Eye (tissue), 1 donor: ENCODE measurements around the gene PRKCI.
"Not testable (repeated sequence)": the region's sequence is repeated elsewhere in the genome, so short reads cannot be mapped to it uniquely, and the experiment has no call there.

Experiments
- DNase-seq: peaks from one replicate; pipeline ENCODE4 v3.0.0-alpha.2; 2015

PRKCI gene

GRCh38 chr3:170221924-170222646, at the start of gene PRKCI:
Gene PRKCI (plus strand): TSS chr3:170222424. CDS start chr3:170222670, 246 bp downstream.
- peak; percentile 99 for DNase-seq

GRCh38 chr3:170178651-170179050, 43.6 kb upstream of the PRKCI start:
- DNase-seq: no peak

- DNase-seq: no peak
Measured at GRCh38 chr3:170179432-170179831, 42.8 kb upstream of the PRKCI start.

- DNase-seq: no peak
Measured at GRCh38 chr3:170180079-170180907, 41.9 kb upstream of the PRKCI start.

GRCh38 chr3:170180908-170181885, 41.0 kb upstream of the PRKCI start, which contains the start of gene PHC3:
Gene PHC3 (minus strand): TSS chr3:170181733. CDS start chr3:170181715, 18 bp downstream.
- peak; percentile 98 for DNase-seq

GRCh38 chr3:170189398-170190256, 32.6 kb upstream of the PRKCI start:
- no peak for DNase-seq

GRCh38 chr3:170195759-170196158, 26.5 kb upstream of the PRKCI start:
- DNase-seq: not testable (repeated sequence)

- no peak for DNase-seq
Measured at GRCh38 chr3:170196833-170197232, 25.4 kb upstream of the PRKCI start.

GRCh38 chr3:170200987-170201386, 21.2 kb upstream of the PRKCI start:
- no peak for DNase-seq

- DNase-seq: no peak
Measured at GRCh38 chr3:170201527-170201926, 20.7 kb upstream of the PRKCI start.

GRCh38 chr3:170203457-170203856, 18.8 kb upstream of the PRKCI start:
- no peak for DNase-seq

- DNase-seq: no peak
Measured at GRCh38 chr3:170204023-170204472, 18.2 kb upstream of the PRKCI start.

- no peak for DNase-seq
Measured at GRCh38 chr3:170204509-170204908, 17.7 kb upstream of the PRKCI start.

GRCh38 chr3:170205302-170205701, 16.9 kb upstream of the PRKCI start:
- DNase-seq: no peak

GRCh38 chr3:170206164-170206762, 16.0 kb upstream of the PRKCI start:
- not testable (repeated sequence) for DNase-seq

- DNase-seq: no peak
Measured at GRCh38 chr3:170207717-170208116, 14.5 kb upstream of the PRKCI start.

GRCh38 chr3:170211668-170212067, 10.6 kb upstream of the PRKCI start:
- no peak for DNase-seq

GRCh38 chr3:170219850-170220249, 2.4 kb upstream of the PRKCI start:
- no peak for DNase-seq

GRCh38 chr3:170220871-170221270, 1.4 kb upstream of the PRKCI start:
- no peak for DNase-seq

GRCh38 chr3:170222647-170223541, 670 bp downstream of the PRKCI start:
- peak; percentile 79 for DNase-seq
